ENCODE measurements around the gene DNAJC27. TPM values are rescaled to one million over a fixed set of nuclear protein-coding genes. Genes with fewer than 3 reads are reported as not detected.

The DNAJC27 gene
- polyA plus RNA-seq, 3 donors from 2014 or later: 2.1 to 4.9 (median 2.2) TPM

DNA sequence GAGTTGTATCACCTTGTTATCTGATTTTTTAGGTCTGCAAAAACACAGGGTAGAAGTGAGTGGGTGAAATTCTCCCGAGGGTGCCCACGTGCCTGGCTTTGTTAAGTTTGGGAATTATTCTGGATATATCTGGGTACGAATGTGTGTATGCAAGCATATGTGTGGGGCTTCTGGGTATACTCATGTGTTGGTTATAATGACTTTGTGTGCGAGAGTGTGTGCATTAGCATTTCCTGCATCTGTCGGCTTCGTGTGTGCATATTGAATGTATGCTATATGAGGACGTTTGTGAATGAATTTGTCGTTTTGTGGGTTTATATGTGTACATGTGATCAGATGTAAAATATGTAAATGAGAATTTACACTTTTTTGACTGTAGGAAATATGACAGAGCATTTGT, 13.8 kb upstream of the DNAJC27 start:
- Mint-ChIP-seq H3K4me1 (no peaks in the 10 kb centered on the region), H3K4me3 (no peak overlapping the region), H3K9me3 (no peaks in the 10 kb centered on the region), H3K27me3 (ENCODE audit: low read depth in 3 of 3) (peaks cover 2 to 8% (median 5%) of the 10 kb centered on the region in 3 donors), H3K36me3 (no peaks in the 10 kb centered on the region), H3K27ac (no peak overlapping the region)
- no peak for DNase-seq

DNA sequence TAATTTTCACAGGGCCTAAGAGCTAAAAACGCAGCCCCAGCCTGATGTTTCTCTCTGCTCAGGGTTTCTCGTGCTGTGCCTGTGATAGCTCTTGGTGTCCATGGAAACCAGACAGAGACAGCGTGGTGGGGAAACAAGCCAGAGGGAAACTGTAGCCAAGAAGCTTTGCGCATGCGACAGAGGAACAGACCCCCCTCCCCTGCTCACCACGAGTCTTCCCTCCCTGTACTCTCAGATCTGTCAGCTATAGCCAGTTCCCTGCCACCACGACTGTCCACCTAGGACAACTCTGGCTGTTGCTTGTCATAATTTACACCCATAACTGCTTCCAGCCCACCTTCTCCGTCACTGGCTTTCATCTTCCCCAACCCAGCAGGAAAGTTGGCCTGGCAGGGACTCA, 13.2 kb upstream of the DNAJC27 start:
- no peak overlapping the region for H3K27ac Mint-ChIP-seq
- H3K9me3 Mint-ChIP-seq: no peaks in the 10 kb centered on the region
- peaks cover 2 to 7% (median 2%) of the 10 kb centered on the region in 3 donors for H3K27me3 Mint-ChIP-seq (ENCODE audit: low read depth in 3 of 3)
- H3K4me3 Mint-ChIP-seq: no peak overlapping the region
- DNase-seq: no peak
- H3K36me3 Mint-ChIP-seq: no peaks in the 10 kb centered on the region
- H3K4me1 Mint-ChIP-seq: no peaks in the 10 kb centered on the region

DNA sequence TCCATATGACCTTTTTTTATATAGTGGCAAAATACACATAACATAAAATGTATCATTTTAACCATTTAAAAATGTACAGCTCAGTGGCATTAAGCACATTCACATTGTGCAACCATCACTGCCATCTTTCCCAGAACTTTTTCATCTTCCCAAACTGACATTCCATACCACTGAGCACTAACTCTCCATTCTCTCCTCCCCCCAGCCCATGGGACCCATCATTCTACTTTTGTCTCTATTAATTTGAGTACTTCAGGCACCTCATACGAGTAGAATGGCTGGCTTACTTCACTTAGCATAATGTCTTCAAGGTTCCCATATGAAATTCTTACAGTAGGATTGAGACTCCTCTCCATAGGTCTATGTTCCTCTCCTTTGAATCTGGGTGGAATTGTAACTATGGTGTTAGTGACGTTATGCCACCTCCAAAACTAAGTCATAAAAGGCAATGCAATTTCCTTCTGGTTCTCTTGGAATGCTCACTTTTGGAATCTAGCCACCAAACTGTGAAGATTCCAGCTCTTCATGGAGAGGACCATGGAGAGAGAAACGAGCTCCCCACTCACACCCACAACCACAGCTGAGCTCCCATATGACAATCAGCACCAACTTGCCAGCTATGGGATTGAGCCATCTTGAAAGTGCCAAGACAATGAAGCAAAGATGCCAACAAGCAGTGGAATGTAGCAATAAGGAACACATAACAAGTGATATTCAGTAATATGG, 9.8 kb upstream of the DNAJC27 start:
- peaks cover 2 to 7% (median 2%) of the 10 kb centered on the region in 3 donors for H3K27me3 Mint-ChIP-seq (ENCODE audit: low read depth in 3 of 3)
- H3K4me3 Mint-ChIP-seq: no peak overlapping the region
- no peaks in the 10 kb centered on the region for H3K4me1 Mint-ChIP-seq
- H3K9me3 Mint-ChIP-seq: no peaks in the 10 kb centered on the region
- H3K36me3 Mint-ChIP-seq: peaks cover 0 to 4% (median 0%) of the 10 kb centered on the region in 3 donors
- no peak overlapping the region for H3K27ac Mint-ChIP-seq
- DNase-seq: no peak

DNA sequence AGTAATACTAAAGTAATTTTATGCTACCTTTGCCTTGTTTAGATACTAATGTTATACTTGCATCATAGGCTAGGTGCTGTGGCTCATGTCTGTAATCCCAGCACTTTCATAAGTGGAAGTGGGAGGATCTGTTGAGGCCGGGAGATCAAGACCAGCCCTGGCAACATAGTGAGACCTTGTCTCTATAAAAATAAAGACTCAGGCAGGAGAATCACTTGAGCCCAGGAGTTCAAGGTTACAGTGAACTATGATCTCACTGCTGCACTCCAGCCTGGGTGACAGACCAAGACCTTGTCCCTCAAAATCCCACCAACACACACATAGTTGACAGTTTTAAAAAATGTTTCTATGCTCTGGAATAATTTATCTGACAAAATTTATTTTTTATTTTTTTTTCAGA, 6.9 kb upstream of the DNAJC27 start:
- H3K4me1 Mint-ChIP-seq: peaks cover 0 to 2% of the 10 kb centered on the region in 2 donors
- H3K9me3 Mint-ChIP-seq: no peaks in the 10 kb centered on the region
- H3K27ac Mint-ChIP-seq: no peak overlapping the region

DNA sequence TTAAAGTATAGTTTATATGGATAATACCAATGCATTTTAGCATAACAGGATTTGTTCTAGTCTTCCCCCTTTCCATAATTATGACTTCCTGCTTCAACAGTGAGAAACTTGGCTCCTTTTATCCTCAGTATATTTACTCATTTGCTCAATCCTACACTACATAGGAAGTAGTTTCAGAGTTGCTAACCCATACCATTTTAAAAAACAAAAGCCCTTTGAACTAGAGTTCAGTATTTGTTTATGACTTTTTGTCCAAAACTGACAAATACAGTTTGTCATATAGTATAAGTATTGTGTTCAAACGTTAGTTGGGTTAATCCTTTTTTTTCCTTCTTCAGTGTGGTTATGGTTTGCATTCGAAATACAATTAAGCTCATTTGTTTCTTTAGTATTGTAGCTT, 5.9 kb upstream of the DNAJC27 start:
- Mint-ChIP-seq H3K27ac (no peak overlapping the region), H3K4me1 (peaks cover 3 to 12% of the 10 kb centered on the region in 2 donors), H3K9me3 (no peaks in the 10 kb centered on the region), H3K36me3 (peaks cover 0 to 4% (median 0%) of the 10 kb centered on the region in 3 donors), H3K27me3 (ENCODE audit: low read depth in 3 of 3) (peaks cover 1 to 3% (median 1%) of the 10 kb centered on the region in 3 donors), H3K4me3 (no peak overlapping the region)
- DNase-seq: no peak

More for the DNA sequence above, 6.9 kb upstream of the DNAJC27 start:
- no peak for DNase-seq
- H3K4me3 Mint-ChIP-seq: no peak overlapping the region
- H3K27me3 Mint-ChIP-seq (ENCODE audit: low read depth in 3 of 3): peaks cover 0 to 3% (median 0%) of the 10 kb centered on the region in 3 donors
- peaks cover 0 to 4% (median 0%) of the 10 kb centered on the region in 3 donors for H3K36me3 Mint-ChIP-seq

DNA sequence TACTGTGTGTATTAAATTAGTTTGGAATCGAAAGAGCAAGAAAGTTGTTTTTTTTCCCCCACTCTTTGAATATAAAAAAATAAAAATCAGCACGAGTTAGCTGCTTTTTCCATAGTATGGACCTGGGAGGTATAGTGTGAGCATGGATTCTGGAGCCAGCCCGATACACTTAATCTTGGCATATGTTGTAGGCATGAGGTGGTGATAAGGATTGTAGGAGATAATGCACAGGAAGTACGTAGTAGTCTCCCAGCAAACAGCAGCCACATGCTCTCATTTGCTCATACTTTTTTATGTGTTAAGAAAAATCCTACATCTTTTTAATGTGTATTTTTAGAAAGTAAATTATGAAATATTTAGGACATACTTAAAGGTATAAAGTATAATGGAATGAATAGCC, 2.1 kb upstream of the DNAJC27 start:
- no peaks in the 10 kb centered on the region for H3K36me3 Mint-ChIP-seq
- no peak for DNase-seq
- peaks cover 16 to 22% (median 20%) of the 10 kb centered on the region in 3 donors for H3K27me3 Mint-ChIP-seq (ENCODE audit: low read depth in 3 of 3)
- peak overlapping the region in 5 of 6 donors; percentile 4 to 69 (median 69) for H3K27ac Mint-ChIP-seq
- peaks cover 19 to 29% of the 10 kb centered on the region in 2 donors for H3K4me1 Mint-ChIP-seq
- peak overlapping the region in 1 of 5 donors; percentile 14 for H3K4me3 Mint-ChIP-seq
- H3K9me3 Mint-ChIP-seq: no peaks in the 10 kb centered on the region

DNA sequence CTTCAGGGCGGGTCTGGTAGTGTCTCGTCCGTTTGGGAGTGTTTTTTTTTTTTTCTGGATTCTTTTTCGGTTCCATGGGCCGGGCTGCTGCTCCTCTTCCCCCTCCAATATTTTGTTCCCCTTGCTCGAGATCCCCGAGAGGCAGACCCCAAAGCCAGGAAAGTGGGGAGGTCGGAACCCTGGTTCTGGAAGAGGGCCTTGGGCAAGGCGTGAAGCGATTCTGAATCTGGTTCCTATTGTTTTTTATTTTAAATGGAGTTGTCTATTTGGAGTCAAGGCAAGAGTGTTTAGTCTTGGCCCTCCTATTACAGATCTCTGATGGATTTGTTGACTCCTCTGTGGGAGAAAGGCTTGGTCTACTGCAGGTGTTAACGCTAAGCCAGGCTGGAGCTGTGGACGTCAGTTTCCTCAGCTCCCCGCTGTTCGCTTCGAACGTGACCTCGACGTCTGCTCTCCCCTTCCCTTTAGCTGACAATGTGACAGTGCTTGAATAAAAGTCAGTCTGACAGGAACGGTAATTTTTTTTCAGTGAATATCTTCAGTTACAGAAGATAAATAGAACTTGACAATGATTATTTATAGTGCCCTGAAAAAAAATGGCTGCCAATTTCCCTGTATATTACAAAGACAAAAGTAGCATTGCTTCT, 683 bp upstream of the DNAJC27 start:
- H3K27ac Mint-ChIP-seq: peak overlapping the region; percentile 99 to 100 (median 100)
- H3K4me3 Mint-ChIP-seq: peak overlapping the region; percentile 95 to 99 (median 98)
- H3K36me3 Mint-ChIP-seq: no peaks in the 10 kb centered on the region
- H3K4me1 Mint-ChIP-seq: peaks cover 19 to 29% of the 10 kb centered on the region in 2 donors
- DNase-seq: peak; percentile 48 to 57 (median 54)
- H3K27me3 Mint-ChIP-seq (ENCODE audit: low read depth in 3 of 3): peaks cover 16 to 22% (median 20%) of the 10 kb centered on the region in 3 donors
- H3K9me3 Mint-ChIP-seq: no peaks in the 10 kb centered on the region

DNA sequence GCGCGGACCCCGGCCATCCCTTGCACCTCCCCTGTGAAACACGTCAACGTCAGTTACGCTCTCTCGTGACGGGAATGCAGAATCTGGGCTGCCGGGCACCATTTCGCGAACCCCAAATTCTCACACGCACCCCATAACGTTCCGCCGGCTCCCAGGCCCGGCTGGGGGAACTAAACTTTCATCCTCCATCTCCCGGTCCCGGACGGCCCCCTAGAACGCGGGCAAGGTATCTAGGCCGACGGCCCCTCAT, 544 bp downstream of the DNAJC27 start:
- no peak for DNase-seq
- peaks cover 16 to 22% (median 20%) of the 10 kb centered on the region in 3 donors for H3K27me3 Mint-ChIP-seq (ENCODE audit: low read depth in 3 of 3)
- H3K4me3 Mint-ChIP-seq: peak overlapping the region; percentile 95 to 99 (median 98)
- no peaks in the 10 kb centered on the region for H3K9me3 Mint-ChIP-seq
- peak overlapping the region; percentile 99 to 100 (median 100) for H3K27ac Mint-ChIP-seq
- peaks cover 0 to 7% (median 4%) of the 10 kb centered on the region in 3 donors for H3K36me3 Mint-ChIP-seq
- peaks cover 19 to 29% of the 10 kb centered on the region in 2 donors for H3K4me1 Mint-ChIP-seq

DNA sequence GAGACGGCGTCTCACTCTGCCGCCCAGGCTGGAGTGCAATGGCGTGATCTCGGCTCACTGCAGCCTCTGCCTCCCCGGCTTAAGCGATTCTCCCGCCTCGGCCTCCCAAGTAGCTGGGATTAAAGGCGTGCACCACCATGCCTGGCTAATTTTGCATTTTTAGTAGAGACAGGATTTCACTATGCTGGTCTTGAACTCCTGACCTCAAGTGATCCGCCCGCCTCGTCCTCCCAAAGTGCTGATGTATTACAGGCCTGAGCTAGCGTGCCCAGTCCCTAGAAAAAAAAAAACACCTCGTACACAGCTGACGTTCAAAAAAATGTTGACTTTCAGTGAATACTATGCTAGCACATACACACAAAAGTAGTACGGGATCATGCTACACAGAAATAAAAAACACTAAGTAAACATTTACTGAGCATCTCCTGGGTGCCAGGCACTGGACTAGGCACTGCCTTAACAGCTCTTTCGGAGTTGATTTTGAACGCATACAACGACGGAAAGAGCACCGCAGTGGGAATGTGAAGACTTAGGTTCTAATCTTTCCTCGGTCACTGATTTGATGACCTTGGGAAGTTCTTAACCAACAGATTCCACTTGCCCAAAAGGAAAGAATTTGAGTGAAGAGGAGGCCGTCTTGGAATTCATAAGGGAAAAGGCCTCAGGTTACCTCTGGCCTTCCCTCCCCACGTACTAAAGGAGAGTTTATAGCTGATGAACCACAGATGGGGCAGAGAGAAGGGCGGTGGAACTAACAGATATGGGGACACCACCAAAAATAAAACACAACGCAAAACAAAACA, 1.1 kb downstream of the DNAJC27 start:
- Mint-ChIP-seq H3K27me3 (ENCODE audit: low read depth in 3 of 3) (peaks cover 16 to 22% (median 20%) of the 10 kb centered on the region in 3 donors), H3K4me3 (peak overlapping the region; percentile 95 to 99 (median 98)), H3K27ac (peak overlapping the region; percentile 99 to 100 (median 100)), H3K9me3 (no peaks in the 10 kb centered on the region), H3K36me3 (peaks cover 5 to 12% (median 9%) of the 10 kb centered on the region in 3 donors), H3K4me1 (peaks cover 19 to 29% of the 10 kb centered on the region in 2 donors)
- DNase-seq: no peak

DNA sequence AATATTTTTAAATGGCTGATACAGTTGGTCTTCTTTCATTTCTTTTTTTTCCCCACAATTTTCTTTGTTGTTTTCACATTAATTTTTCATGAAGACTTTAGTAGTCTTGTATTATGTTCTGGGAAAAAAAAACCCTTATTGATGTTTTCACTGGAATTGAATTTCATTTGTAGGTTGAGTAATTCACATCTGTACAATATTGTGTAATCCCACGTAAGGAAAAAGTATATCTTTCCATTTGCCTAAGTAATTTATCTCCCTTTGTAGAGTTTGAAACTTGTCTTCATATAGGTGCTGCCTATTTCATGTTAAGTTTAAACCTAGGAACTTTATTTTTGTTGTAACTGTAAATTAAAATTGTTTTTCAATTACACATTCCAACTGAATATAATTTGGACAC, 2.0 kb downstream of the DNAJC27 start:
- Mint-ChIP-seq H3K27ac (peak overlapping the region in 1 of 6 donors; percentile 3), H3K36me3 (peaks cover 6 to 16% (median 11%) of the 10 kb centered on the region in 3 donors), H3K27me3 (ENCODE audit: low read depth in 3 of 3) (peaks cover 16 to 20% (median 19%) of the 10 kb centered on the region in 3 donors), H3K9me3 (no peaks in the 10 kb centered on the region), H3K4me3 (no peak overlapping the region), H3K4me1 (peaks cover 19 to 29% of the 10 kb centered on the region in 2 donors)
- no peak for DNase-seq

DNA sequence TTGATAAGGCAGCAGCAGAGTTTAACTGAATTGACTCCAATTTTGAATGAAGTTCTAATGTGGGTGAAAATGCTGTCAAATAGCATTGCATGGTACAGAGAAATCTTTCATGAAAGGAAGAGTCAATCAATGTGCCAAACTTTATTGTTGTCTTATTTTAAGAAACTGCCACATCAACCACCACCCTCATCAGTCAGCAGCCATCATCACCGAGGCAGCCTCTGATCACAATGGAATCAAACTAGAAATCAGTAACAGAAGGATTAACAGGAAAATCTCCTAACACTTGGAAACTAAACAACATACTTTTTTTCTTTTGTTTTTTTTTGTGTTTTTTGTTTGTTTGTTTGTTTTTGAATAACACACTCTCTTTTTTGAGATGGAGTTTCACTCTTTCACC, 9.9 kb downstream of the DNAJC27 start:
- DNase-seq: no peak
- no peaks in the 10 kb centered on the region for H3K27me3 Mint-ChIP-seq (ENCODE audit: low read depth in 3 of 3)
- no peak overlapping the region for H3K4me3 Mint-ChIP-seq
- peaks cover 49 to 77% (median 54%) of the 10 kb centered on the region in 3 donors for H3K36me3 Mint-ChIP-seq
- no peak overlapping the region for H3K27ac Mint-ChIP-seq
- no peaks in the 10 kb centered on the region for H3K9me3 Mint-ChIP-seq
- no peaks in the 10 kb centered on the region for H3K4me1 Mint-ChIP-seq

DNA sequence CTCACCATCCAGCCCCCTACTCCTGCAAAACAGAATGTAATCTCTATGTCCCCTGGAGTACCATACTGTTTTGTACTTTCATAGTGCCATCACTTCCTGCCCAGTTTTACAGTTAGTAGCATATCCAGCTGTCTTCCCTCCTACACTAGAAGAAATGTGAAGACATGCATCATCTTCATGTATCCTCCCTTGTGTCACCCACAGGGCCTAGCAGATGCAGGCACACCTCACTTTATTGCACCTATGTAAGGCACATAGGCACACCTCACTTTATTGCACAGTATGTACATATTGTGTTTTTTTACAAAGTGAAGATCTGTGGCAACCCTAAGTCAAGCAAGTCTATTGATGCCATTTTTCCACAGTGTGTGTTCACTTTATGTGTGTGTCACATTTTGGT, 12.0 kb downstream of the DNAJC27 start:
- Mint-ChIP-seq H3K36me3 (peaks cover 60 to 85% (median 69%) of the 10 kb centered on the region in 3 donors), H3K27me3 (ENCODE audit: low read depth in 3 of 3) (no peaks in the 10 kb centered on the region), H3K27ac (no peak overlapping the region)

DNA sequence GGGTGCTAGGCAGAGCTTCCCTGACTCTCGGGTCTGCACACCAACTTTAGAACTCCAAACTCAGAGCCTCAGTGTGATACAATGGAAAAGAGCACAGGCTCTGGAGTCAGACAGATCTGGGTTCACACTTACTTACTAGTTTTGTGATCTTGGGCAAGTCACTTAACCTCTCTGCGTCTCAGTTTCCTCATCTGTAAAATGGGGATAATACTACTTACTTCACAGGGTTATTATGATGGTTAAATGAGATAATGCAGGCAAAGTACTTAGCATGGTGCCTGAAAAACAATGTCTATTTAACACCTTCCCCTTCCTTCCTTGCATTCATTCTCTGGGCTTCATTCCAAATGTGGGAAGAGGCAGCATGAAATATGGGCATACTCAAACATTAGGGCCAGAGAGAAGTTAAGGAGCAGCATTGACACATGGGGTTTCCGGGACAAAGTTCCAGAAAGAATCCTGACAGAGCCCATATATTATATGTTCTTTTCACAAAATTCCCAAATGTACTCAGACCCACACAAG, 13.3 kb downstream of the DNAJC27 start:
- no peak overlapping the region for H3K4me3 Mint-ChIP-seq
- no peak overlapping the region for H3K27ac Mint-ChIP-seq
- no peaks in the 10 kb centered on the region for H3K4me1 Mint-ChIP-seq
- no peaks in the 10 kb centered on the region for H3K27me3 Mint-ChIP-seq (ENCODE audit: low read depth in 3 of 3)
- H3K36me3 Mint-ChIP-seq: peaks cover 55 to 87% (median 72%) of the 10 kb centered on the region in 3 donors
- no peak for DNase-seq
- H3K9me3 Mint-ChIP-seq: peaks cover 0 to 11% (median 9%) of the 10 kb centered on the region in 6 donors

More for the DNA sequence above, 12.0 kb downstream of the DNAJC27 start:
- Mint-ChIP-seq H3K9me3 (peaks cover 0 to 11% (median 8%) of the 10 kb centered on the region in 6 donors), H3K4me1 (no peaks in the 10 kb centered on the region), H3K4me3 (no peak overlapping the region)
- no peak for DNase-seq
